ENCODE measurements around the gene KRTAP5-1.
A peak's percentile ranks its signal among the peaks of the same experiment; 100 is the strongest.
"Not testable (repeated sequence)": the region's sequence is repeated elsewhere in the genome, so short reads cannot be mapped to it uniquely, and the experiment has no call there.

KRTAP5-1 gene

GRCh38 chr11:1603629-1604028, 18.5 kb upstream of the KRTAP5-1 start:
- DNase-seq (ENCODE audit: low spot score): no peak
- no peak for FAIRE-seq

GRCh38 chr11:1601663-1602062, 16.6 kb upstream of the KRTAP5-1 start:
- not testable (repeated sequence) for DNase-seq (ENCODE audit: low spot score)
- FAIRE-seq: peak; percentile 80

- DNase-seq (ENCODE audit: low spot score) (no peak), FAIRE-seq (no peak)
These were observed 15.5 kb upstream of the KRTAP5-1 start for GRCh38 chr11:1600626-1601025.

GRCh38 chr11:1598816-1599215, 13.7 kb upstream of the KRTAP5-1 start:
- FAIRE-seq: no peak
- no peak for DNase-seq (ENCODE audit: low spot score)

GRCh38 chr11:1598406-1598805, 13.3 kb upstream of the KRTAP5-1 start:
- not testable (repeated sequence) for FAIRE-seq; DNase-seq (ENCODE audit: low spot score)

- DNase-seq (ENCODE audit: low spot score) (no peak), FAIRE-seq (no peak)
These were observed 12.9 kb upstream of the KRTAP5-1 start, which contains the start of gene KRTAP5-2 for GRCh38 chr11:1597994-1598380. TSS of gene KRTAP5-2 (minus strand) at chr11:1598294. CDS start at chr11:1598250, 44 bp downstream.

- no peak for FAIRE-seq
- DNase-seq (ENCODE audit: low spot score): no peak
These were observed 12.4 kb upstream of the KRTAP5-1 start for GRCh38 chr11:1597331-1597993.

GRCh38 chr11:1596576-1597121, 11.6 kb upstream of the KRTAP5-1 start:
- not testable (repeated sequence) for DNase-seq (ENCODE audit: low spot score); FAIRE-seq

GRCh38 chr11:1595994-1596575, 11.0 kb upstream of the KRTAP5-1 start:
- FAIRE-seq; DNase-seq (ENCODE audit: low spot score): not testable (repeated sequence)

GRCh38 chr11:1592628-1593027, 7.5 kb upstream of the KRTAP5-1 start:
- FAIRE-seq: no peak

GRCh38 chr11:1589996-1590395, 4.9 kb upstream of the KRTAP5-1 start:
- FAIRE-seq: no peak
- DNase-seq (ENCODE audit: low spot score): no peak

More at GRCh38 chr11:1592628-1593027, 7.5 kb upstream of the KRTAP5-1 start:
- DNase-seq (ENCODE audit: low spot score): no peak

- DNase-seq (ENCODE audit: low spot score); FAIRE-seq: not testable (repeated sequence)
These were observed 4.3 kb upstream of the KRTAP5-1 start for GRCh38 chr11:1589191-1589963.

- FAIRE-seq (no peak), DNase-seq (ENCODE audit: low spot score) (no peak)
These were observed 1.6 kb upstream of the KRTAP5-1 start for GRCh38 chr11:1586699-1587098.

- not testable (repeated sequence) for DNase-seq (ENCODE audit: low spot score); FAIRE-seq
These were observed 2.2 kb downstream of the KRTAP5-1 start for GRCh38 chr11:1582909-1583308.

- FAIRE-seq: no peak
- DNase-seq (ENCODE audit: low spot score): no peak
These were observed 3.1 kb downstream of the KRTAP5-1 start for GRCh38 chr11:1581976-1582375.

- no peak for FAIRE-seq
- no peak for DNase-seq (ENCODE audit: low spot score)
These were observed 8.3 kb downstream of the KRTAP5-1 start for GRCh38 chr11:1576825-1577224.

GRCh38 chr11:1575756-1576155, 9.3 kb downstream of the KRTAP5-1 start:
- DNase-seq (ENCODE audit: low spot score); FAIRE-seq: not testable (repeated sequence)

GRCh38 chr11:1574933-1575242, 10.2 kb downstream of the KRTAP5-1 start:
- no peak for DNase-seq (ENCODE audit: low spot score)

GRCh38 chr11:1574238-1574932, 10.7 kb downstream of the KRTAP5-1 start:
- DNase-seq (ENCODE audit: low spot score): peak; percentile 69
- FAIRE-seq: no peak

More at GRCh38 chr11:1574933-1575242, 10.2 kb downstream of the KRTAP5-1 start:
- no peak for FAIRE-seq

- FAIRE-seq: no peak
These were observed 11.2 kb downstream of the KRTAP5-1 start for GRCh38 chr11:1573903-1574237.

More at GRCh38 chr11:1573903-1574237, 11.2 kb downstream of the KRTAP5-1 start:
- peak; percentile 25 for DNase-seq (ENCODE audit: low spot score)
